ENCODE measurements around the gene NBPF1.
"Not testable (repeated sequence)": the region's sequence is repeated elsewhere in the genome, so short reads cannot be mapped to it uniquely, and the experiment has no call there.

The NBPF1 gene

DNA sequence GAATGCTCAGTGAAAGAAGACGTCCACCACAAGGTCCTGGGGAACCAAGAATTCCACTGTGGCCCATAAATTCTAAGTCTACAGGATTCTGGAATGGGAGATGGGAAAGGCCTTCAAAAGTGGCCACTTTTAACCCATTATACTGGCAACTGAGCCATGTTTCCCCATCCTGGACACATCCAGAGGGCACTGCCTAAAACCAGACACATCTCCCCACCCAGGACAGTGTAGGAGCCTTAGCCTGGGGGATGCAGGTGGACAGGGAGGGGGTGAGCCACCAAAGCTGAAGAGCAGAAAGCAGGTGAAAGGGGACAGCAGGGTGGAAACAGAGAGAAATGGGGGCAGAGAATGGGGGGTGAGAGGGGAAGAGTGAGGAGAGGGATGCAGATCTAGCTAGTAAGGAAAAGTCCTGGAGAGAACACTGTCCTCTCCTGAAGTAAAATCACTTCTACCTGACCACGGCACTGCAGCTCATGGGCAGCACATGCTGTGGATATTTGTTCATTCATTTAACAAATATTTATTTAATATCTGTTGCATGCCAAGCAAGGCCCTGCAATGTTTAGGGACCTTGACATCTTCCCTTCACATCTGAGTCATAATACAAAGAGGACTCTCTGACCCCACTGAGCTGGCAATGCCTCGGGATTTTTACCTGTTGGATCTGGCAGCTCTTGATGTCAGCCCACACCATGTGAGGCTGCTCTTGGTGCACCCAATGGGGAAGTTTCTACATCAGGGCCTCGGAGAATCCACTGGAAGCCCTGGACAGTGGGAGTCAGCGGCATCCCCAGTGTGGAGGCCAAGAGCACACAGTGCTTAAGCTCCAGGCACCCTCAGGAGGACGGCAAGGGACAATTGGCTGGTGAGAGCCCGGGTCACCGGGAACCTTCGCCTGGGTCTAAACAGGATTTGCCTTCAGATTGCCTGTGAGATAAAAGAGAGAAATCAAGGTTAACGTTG, 5.2 kb downstream of the NBPF1 start:
- DNase-seq (ENCODE audit: low read depth in 2 of 2, low spot score in 1 of 2), result not testable (repeated sequence)

DNA sequence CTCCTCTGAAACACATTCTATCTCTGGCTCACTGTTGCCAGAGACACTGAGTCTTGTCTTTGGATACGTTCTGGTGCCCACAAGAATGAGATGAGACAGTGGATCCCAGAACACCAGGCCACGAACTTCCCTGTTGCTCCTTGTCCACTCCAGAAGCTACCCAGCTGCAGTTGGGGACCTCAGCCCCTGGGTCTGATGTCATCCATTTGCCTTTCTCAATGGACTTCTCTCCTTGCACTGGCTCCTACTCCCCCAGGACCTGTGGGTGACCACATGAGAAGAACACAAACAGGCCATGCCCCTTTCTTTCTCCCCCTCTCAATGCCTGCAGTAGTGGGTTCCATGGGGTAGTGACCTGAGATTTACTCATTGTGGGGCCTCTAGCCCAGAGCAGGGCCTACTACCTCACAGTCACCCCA, 5.9 kb downstream of the NBPF1 start:
- DNase-seq (ENCODE audit: low read depth in 2 of 2, low spot score in 1 of 2), result no peak

- DNase-seq (ENCODE audit: low read depth in 2 of 2, low spot score in 1 of 2), result not testable (repeated sequence)
Measured at GRCh38 chr1:16606666-16607432, 6.5 kb downstream of the NBPF1 start.

DNA sequence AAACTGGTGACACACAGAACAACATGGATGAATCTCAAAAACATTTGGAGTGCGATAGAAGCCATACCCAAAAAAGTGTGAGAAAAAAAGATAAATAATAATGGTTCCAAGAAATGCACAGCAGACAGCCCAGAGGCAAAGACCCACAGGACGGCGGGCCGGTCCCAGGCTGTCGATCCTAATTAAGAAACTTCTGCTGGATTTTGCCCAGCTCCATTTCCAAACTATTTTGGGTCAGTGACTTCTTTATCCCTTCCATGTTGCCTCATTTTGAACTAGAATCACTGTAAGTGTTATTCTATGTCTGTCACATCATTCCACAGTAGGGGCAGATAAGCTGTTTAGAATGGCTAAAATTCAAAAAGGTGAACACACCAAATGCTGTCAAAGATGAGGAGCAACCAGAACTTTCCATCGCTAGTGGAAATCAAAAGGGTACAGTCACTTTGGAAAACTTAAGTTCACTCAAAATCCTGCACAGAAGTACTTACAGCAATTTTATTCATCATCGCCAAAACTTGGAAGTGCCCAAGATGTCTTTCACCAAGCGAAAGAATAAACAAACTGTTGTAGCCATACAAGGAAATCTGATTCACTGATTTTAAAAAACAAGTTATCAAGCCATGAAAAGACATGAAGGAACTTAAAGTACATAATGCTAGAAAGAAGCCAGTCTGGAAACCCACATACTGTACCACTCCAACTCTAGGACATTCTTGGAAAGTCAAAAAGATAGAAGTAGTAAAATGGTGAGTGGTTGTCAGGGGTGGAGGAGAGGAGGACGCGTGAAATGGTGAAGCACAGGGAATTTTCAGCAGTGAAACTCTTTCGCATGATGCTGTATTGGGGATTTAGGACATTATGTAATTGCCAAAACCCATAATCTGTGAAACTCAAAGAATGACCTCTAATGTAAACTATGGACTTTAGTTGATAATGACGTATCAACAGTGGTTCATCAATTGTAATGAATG, 7.5 kb downstream of the NBPF1 start:
- DNase-seq (ENCODE audit: low read depth in 2 of 2, low spot score in 1 of 2), result no peak

GRCh38 chr1:16605213-16605525, 8.2 kb downstream of the NBPF1 start:
- DNase-seq (ENCODE audit: low read depth in 2 of 2, low spot score in 1 of 2), result no peak

- DNase-seq (ENCODE audit: low read depth in 2 of 2, low spot score in 1 of 2), result not testable (repeated sequence)
Measured at GRCh38 chr1:16604514-16605212, 8.7 kb downstream of the NBPF1 start.

DNA sequence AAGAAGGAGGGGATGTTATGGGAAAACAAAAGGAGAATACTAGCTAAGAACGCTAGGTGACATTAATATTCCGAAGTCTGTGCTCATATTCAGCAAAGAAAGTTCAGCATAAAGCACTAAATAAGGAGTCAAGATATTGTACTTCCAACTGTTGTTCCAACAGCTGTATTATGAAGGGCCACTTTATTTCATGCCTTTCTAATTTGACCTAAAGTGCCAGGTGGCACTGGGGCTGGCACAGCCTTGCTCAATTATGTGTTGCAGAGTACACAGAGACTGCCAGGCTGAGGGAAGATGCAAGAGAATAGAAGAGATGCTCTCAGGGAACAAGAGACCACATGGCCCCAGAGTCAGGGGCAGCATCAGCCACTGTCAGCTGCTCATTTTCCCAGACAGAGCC, 9.7 kb downstream of the NBPF1 start:
- DNase-seq (ENCODE audit: low read depth in 2 of 2, low spot score in 1 of 2), result not testable (repeated sequence)

DNA sequence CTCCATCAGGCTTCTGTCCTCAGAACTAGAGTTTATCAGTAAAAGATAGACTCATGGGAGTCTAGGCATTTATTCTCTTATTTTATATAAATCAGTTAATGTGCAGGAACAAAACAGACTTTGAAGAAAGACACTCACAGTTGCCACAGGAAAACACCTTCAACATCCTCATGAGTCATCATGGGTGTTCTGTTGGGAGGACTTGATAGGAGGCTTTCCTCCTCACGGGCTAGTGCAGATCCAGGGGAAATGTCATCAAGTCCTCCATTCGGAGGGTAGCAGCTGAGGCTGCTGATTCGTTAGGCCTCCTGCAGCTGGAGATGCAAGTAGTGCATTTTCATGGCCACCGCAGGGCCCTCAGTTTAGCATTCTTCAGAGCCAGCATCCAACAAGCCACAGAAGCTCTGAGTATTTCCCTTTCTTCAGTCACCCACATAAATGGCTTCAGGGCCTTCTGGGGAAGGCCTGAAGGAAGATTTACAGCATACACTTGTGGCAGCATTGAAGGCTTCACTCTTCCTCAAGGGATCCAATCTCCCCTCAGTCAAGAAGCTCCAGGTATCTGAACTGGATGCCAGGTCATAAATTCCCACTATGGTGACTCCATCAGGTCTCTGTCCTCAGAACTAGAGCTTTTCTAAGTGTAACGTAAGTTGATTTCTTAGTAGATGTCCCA, 10.9 kb downstream of the NBPF1 start:
- DNase-seq (ENCODE audit: low read depth in 2 of 2, low spot score in 1 of 2), result not testable (repeated sequence)

DNA sequence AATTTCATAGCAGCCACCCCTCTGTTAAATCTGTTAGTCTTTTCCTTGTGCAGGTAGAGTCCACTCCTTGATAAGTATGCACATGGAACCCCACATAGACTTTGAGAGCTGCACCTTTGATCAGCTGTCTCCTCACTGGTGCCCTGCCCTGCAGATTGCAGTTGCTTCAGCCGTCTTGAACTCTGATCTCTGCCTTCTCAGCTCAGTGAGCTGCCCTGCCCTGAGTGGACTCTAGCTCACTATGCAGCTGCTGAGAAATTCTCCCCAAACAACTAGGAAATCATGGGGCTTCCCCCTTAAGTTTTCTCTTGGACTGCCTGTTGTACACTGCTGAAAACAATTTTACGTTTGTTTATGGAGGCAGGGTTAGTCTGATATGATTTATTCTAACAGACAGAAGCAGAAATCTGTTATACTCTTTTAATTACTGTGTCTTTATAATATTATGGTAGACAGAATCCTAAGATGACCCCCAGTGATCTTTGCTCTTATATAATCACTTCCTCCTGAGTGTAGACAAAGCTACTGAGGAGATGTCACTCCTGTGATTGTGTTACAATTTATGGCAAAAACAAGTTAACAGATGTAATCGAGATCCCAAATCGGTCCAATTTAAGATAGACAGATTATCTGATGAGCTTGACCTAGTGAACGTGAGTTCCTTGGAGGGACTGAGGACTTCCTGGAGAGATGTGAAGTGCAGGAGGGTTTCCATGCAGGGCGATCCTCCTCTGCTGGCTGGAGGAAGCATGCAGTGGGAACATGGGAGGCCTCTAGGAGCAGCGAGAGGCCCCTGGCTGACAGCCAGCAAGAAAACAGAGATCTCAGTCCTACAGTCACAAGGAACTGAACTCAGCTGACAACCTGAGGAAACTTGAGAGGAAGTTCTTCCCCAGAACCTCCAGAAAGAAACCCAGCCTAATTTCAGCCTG, 12.2 kb downstream of the NBPF1 start:
- not testable (repeated sequence) for DNase-seq (ENCODE audit: low read depth in 2 of 2, low spot score in 1 of 2)

DNA sequence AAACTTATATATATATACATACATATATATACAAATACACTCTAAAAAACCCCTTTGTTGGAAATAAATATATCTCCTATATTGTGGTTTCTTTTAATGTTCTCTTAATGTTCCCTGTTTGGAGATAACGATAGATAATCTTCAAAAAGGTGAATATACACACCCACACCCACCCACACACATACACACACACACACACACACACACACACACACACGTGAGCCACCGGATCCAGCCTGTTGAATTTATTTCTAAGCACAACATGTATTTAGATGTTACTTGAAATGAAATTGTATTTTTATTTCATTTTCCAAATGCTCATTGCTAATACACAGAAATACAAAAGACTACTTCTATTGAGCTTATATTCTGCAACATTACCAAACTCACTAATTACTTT, 14.0 kb downstream of the NBPF1 start:
- DNase-seq (ENCODE audit: low read depth in 2 of 2, low spot score in 1 of 2), result not testable (repeated sequence)

GRCh38 chr1:16595216-16595615, 18.1 kb downstream of the NBPF1 start:
- not testable (repeated sequence) for DNase-seq (ENCODE audit: low read depth in 2 of 2, low spot score in 1 of 2)

DNA sequence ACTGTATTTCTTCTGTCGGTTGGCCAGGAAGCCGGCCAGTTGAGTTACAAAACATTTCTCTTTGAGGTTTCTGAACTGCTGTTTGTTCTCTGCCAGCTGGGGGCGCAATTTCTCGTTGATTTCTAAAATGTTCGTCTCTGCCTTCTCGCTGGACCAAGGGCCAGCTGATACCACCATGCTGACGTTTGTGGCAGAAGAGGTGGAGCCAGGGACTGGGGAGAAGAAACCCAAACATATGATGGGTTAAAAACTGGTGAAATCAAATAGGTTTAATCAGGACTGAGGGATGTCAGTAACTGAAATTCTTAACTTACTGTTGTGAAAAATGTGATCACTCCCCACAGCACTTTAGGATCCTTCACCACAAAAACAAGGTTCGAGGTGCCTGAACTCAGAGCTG, 21.5 kb downstream of the NBPF1 start:
- DNase-seq (ENCODE audit: low read depth in 2 of 2, low spot score in 1 of 2), result not testable (repeated sequence)

DNA sequence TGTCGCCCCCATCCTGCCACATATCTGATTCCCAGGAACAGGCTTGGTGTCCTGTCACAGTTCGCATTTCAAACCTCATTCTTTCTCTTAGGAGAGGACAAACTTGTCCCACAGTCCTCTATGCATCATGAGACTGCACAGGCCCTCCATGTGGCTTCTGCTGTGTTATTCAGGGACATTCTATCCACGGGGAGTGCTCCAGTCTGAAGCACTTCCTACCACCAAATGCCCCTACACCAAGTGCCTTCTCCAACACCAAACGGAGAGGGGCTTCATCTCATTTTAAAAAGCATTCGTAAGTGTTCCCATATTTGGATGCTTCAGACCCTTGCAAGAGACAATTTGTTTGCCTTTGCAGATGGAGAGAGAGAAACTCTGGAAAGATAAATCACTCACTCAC, 25.3 kb downstream of the NBPF1 start:
- not testable (repeated sequence) for DNase-seq (ENCODE audit: low read depth in 2 of 2, low spot score in 1 of 2)

DNA sequence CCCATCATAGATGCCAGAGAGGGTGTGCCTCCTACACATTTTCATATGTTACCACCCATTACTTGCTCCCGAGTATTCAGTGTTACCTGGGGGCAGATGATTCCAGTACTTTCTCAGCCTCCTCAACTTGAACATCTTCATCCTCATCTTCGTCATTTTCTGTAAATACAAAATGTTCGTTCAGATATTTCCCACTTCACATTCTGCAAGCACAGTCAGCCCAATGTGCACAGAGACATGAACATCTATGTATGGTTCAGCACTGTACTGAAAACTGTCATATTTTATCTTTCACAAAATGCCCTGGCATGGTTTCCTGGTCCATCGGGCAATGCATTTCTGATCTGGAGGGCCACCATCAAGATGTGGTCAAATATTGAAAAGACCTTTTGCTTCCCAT, 25.7 kb downstream of the NBPF1 start:
- DNase-seq (ENCODE audit: low read depth in 2 of 2, low spot score in 1 of 2), result not testable (repeated sequence)

DNA sequence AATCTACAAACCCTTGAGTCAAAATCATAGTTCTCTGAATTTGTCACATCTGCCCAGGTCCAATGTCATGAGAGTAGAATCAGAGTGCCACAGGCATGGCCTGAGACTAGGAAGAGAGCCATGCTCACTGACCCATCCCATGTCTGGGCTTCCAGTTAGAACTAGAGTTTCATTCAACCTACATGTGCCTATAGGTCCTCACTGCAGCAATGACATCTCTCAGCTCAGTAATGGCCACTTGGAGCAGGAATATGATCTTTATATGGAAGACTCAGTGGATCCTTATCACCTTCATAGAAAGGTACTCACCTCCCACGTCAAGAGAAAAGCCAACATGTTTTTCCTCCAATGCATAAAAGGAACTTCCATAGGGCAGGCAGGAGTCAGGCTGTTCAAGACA, 48.0 kb downstream of the NBPF1 start:
- not testable (repeated sequence) for DNase-seq (ENCODE audit: low read depth in 2 of 2, low spot score in 1 of 2)

DNA sequence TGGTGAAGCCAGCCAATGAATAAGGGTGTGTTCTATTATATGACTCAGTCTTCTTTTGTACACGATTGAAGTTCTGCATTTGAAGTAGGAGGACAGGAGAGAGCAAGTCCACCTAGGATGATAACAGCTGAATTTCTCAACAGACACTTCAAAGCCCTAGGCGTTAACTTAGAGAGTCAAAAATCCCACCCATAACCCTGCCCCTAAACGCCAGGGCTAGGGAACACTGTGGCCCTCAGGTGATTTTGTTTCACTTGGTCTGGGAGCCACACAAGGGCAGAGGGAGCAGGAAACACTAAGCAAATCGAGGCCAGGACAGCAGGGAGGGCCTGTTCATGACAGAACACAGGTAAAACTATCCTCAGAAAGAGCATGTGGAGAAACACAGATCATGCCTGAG, 52.3 kb downstream of the NBPF1 start:
- DNase-seq (ENCODE audit: low read depth in 2 of 2, low spot score in 1 of 2), result not testable (repeated sequence)

- not testable (repeated sequence) for DNase-seq (ENCODE audit: low read depth in 2 of 2, low spot score in 1 of 2)
Measured at GRCh38 chr1:16560498-16560897, 52.9 kb downstream of the NBPF1 start.

DNA sequence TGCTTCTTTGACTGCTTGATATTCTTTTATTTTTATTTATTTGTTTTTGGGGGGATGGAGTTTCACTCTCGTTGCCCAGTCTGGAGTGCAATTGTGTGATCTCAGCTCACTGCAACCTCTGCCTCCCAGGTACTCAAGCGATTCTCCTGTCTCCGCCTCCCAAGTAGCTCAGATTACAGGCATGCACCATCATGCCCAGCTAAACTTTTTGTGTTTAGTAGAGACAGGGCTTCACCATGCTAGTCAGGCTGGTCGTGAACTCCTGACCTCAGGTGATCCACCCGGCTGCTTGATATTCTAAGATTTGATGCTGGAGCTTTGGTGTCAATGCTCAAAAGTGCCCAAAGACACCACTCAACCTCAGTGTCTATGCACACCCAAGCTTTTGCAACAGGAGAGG, 53.7 kb downstream of the NBPF1 start:
- DNase-seq (ENCODE audit: low read depth in 2 of 2, low spot score in 1 of 2), result not testable (repeated sequence)

DNA sequence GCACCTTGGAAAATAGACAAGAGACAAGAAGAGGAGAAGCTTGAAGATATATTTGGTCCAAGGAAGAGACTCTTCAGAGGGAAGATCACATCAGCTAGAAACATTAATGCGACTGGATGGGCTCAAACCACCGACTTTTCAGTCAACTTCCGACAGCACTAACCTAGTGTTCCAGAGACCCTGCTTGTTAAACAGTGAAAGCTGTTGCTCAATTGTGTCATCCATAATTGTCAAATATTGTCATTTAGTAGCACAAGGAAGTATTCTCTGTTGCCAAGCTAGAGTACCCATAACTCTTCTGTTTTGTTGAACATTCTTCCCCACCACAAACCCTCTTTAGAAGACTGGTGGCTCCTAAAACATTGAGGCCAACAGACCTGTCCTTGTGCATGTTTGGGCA, 56.3 kb downstream of the NBPF1 start:
- not testable (repeated sequence) for DNase-seq (ENCODE audit: low read depth in 2 of 2, low spot score in 1 of 2)
